ENCODE results near the gene MTMR1.
A peak's percentile ranks its signal among the peaks of the same experiment; 100 is the strongest.

MTMR1 gene

DNA sequence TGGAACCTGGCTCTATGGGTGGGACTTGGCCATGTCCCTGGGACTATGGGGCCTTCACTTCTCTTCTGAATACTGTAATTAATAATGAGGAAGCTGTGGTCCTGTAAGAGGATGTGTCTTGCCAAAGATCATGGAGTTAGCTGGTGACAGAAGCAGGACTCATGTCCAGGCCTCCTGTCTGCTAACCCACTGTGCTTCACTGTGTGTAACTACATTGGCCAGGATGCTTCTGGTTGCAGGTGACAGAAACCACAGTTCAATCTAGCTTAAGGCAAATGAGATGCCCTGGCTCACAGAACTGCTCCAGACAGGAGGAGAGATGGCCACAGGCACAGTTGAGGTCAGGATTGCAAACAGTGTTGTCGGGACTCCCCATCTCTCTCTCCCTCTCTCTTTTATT lies 3.1 kb downstream of the MTMR1 start:
- DNase-seq (ENCODE audit: extremely low read depth in 1 of 2, low read depth in 1 of 2) = no peak

DNA sequence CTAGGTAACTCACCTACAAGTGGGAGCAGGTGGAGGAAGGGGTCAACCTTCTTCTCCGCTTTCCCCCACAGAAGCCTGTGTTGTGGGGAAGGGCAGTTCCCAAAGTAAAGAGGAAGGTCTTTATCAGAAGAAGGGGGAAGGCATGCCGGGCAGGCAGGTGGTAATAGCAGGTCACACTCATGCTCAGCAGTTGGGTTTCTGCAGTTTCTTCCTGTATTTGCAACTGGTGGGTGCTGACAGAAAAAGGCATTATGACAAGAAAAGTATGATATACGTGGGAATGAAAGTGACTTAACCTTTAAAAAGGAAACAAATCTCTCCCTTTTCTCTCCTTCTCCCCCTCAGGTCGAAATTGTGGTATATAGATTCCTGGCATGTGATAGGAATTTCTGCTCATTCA lies 3.7 kb downstream of the MTMR1 start:
- no peak for DNase-seq (ENCODE audit: extremely low read depth in 1 of 2, low read depth in 1 of 2)

DNA sequence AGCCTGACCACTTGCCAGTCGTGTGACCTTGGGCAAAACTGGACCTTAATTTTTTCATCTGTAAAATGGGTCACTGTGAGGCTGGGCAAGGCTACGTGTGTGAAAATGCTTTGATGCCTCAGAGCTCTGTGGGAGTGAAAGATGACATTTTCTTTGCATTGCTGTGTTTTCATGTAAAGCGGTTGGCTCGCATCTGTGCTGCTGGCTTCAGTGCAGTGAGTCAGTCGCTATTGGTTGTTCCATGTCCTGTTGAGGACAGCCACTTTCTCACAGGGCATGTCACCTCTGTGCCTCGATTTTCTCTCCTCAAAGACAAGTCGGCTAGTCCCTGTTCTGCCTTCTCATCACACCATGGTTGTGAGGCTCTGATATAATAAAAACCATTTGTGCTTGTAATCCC lies 4.4 kb downstream of the MTMR1 start:
- no peak for DNase-seq (ENCODE audit: extremely low read depth in 1 of 2, low read depth in 1 of 2)

DNA sequence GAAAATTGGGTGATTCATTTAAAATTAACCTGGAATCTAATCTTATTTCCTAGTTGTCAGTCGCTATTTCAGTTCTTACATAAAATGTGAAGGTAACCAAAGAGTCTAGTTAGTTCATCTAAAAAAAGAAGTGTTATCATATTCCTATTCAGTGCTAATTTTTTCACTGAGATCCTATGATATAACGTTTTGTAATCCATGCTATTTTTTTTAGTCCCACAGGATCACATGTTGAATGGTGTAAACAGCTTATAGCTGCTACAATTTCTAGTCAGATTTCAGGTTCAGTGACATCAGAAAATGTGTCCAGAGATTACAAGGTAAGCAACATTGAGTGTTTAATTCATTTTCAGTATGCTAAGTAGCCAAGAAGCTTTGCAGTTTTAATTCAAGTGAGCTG lies 5.8 kb downstream of the MTMR1 start:
- no peak for DNase-seq (ENCODE audit: extremely low read depth in 1 of 2, low read depth in 1 of 2)

DNA sequence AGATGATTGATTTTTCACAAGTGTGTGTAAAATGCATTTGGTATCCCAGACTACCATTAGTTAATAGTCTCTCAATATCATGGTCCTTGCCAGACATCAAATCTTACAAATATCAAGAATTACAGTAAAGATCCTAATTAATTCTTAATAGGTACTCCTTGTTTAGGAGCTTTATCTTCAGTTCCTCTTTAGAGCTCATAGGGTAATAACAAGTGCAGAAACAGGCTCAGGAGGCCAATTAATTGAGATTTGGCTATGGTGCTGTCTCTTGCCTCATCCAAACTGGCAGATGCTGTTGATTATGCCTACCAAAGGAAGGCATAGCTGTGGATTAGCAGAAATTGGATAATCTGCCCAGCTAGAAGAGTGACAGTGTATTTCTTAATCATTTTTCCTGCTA lies 6.9 kb downstream of the MTMR1 start:
- no peak for DNase-seq (ENCODE audit: extremely low read depth in 1 of 2, low read depth in 1 of 2)

DNA sequence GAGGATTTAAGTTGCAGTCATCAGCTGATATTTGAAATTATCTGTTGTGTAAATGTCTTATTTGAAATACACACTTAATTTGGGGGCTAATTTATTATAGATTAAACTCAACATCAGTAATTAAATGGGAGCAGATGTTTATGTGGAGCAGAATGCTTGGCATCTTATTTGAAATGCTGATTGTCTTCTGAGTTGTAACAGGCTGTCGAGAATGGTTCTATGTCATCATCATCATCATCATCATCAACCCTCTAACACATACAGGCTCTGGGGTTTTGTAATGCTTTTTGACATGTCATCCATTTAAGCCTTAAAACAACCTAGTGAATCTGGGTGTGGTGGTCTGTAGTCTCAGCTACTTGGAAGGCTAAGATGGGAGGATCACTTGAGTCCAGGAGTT lies 8.2 kb downstream of the MTMR1 start:
- no peak for DNase-seq (ENCODE audit: extremely low read depth in 1 of 2, low read depth in 1 of 2)

DNA sequence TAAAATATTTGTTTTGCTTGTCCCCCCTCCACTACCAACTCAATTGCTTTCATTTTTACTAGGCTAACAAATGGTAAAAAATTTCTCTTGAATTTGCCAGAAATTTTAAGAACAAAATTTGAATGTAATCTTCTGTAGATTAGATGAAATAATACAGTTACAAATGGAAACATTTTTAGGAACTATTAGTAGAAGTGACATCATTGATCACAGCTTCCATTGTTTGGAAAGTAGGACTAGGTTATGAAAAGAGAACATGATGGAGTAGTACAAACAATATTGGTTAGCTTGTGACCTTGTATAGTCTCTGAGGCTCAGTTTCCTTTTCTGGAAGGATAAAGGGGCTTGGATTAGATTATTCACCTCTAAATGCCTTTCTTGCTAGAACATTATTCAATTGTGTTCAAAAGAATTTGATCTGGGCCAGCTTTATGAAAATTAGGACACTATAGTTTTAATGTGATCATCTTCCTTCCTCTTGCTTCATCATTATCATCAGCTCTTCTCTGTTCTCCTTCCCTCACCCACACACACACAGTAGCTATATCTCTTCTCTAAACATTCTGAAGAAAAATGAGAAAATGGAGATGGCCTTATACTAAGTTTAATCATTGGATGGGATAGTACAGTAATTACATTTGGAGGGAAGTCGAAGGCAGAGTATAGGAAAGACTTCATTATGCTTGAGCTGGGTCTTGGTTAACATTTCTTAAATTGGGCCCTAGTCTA lies 9.9 kb downstream of the MTMR1 start:
- DNase-seq (ENCODE audit: extremely low read depth in 1 of 2, low read depth in 1 of 2) = no peak

DNA sequence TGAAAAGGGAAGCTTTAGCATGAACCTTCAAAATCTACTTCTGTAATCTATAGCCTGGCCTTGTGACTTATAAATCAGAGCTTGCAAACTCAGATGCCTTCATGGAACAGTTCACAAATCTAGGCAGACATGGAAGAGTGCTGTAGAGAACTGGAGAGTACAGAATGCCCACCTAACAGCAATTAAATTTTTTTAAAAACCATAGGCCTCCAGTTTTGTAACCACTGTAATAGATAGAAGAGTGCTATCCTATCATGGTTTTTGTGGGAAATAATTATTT lies 10.4 kb downstream of the MTMR1 start:
- no peak for DNase-seq (ENCODE audit: extremely low read depth in 1 of 2, low read depth in 1 of 2)

DNA sequence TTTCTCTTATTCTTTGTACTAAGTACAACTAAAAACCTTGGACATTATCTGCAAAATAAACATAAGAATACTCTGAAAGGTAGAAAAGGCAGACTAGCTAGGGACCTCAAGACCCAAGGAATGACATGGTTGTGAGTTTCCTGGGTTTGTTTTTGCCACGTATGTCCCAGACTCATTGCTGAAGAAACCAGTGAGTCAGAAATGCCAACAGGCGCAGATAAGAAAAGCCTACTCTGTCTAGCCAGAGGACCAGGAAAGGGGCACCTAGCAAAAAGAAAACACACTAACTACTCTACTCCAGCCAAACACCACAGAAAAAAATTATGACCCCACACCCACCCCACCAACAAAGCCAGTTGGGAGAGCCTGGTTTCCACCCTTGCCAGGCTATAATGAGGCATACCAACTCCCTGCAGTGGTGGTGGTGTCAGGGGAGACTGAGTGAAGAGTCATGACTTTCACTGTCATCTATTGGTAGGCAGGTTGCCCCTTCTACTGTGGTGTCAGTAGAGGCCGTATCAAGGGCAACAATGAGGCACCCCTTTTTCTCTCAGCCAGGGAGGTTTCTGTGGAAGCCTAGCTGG lies 10.9 kb downstream of the MTMR1 start:
- DNase-seq (ENCODE audit: extremely low read depth in 1 of 2, low read depth in 1 of 2) = no peak

DNA sequence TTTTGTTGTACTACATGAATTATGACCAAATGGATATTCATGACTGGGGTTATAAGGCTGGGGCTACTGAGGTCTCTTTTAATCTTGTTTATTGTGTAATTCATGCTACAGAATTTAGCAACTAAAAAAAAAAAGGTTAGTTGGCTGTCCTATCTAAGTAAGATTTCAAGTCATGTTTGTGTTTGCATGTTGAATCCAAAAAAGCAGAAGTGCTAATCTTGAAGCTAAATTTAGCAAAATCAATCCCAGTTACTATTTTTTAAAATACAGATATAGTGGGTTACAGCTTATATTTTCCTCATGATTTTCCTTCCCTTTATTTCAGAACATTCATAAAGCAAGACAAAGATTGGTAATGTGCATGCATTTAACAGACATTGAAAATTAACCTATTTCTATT lies 19.4 kb downstream of the MTMR1 start:
- DNase-seq (ENCODE audit: extremely low read depth in 1 of 2, low read depth in 1 of 2) = no peak

DNA sequence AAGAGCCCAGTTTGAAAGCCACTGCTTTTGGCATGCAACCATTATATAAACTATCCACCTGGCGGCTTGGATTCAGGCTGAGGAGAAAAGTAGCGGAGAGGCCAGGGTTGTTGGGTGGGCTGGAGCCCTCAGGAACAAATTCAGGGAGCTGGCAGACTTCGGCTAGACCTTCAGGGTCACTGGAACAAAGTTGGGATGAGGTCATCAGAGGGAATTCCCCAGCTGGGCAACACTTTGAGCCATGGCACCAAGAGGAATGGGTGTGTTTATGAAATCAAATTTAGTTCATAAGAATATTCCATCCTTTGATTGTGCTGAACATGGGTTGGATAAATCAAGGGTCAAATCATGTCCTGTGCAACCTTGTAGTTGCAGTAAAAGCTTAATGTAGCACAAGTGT lies 22.0 kb downstream of the MTMR1 start:
- DNase-seq (ENCODE audit: extremely low read depth in 1 of 2, low read depth in 1 of 2) = no peak

DNA sequence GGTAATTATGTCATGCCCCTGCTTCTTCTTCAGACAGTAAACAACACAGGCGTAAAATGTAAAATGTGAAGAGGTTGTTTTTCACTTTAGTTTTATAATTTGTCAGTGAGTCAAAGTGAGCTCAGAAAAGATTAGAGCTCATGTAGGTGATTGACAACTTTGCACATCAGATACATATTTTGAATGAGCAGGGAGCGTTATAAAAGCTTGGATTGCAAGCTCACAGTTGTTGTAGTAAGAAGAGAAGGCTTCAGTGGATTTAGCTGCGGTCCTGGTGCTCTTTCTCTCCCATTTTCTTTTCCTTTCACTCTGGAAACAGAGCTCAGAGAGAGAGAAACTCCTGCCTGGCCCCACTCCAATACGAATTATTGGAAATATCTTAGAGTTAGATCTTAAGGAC lies 26.4 kb downstream of the MTMR1 start:
- no peak for DNase-seq (ENCODE audit: extremely low read depth in 1 of 2, low read depth in 1 of 2)

DNA sequence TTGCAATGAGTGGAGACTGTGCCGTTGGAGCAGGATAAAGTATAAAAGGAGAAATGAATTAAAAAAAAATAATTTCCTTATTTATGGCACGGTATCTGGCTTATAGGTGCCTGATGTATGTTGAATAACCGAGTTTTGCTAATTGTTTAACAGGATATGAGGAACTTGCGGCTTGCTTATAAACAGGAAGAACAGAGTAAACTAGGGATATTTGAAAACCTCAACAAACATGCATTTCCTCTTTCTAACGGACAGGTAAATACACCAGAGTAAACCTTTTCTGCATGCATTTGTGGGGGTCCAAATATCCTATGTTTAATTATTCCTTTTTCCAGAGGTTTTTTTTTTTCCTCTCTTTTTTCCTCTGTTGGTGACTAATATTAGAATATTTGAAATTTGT lies 36.8 kb downstream of the MTMR1 start:
- DNase-seq (ENCODE audit: extremely low read depth in 1 of 2, low read depth in 1 of 2) = no peak

DNA sequence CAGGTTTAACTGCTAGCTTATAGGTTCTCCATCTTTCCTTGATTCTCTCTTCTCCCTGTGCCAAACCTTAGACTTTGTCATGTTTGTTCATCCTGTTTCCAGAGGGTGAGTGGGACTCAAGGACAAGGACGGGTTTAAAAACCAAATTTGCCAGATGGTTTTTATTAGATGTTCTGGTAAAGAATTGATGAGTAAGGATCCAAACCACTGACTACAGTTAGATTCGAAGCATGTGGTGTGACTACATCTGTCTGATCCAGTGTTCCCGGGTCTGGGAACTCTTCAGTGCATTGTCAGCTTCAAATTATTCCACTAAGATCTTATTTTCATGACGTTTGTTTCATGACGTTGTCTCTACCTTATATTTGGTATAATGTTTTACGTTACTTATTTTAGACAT lies 37.5 kb downstream of the MTMR1 start:
- no peak for DNase-seq (ENCODE audit: extremely low read depth in 1 of 2, low read depth in 1 of 2)

DNA sequence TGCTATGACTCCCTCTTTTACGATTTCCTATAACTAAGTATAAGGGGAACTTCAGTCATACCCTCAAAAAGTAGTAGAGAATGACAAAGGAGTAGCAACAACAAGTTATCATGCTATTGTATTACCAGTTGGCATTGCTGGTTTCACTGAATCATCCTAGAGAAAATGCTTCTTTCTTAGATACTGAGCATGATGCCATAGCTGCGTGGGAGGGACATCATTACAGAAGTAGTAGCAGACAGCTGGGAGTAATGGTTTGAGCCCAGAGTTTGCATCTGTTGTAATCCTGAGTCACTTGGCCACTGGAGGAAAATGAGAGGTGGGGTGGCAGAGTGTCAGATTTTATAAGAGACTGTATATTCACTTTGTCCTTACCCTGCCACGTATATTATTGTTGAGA lies 38.6 kb downstream of the MTMR1 start:
- peak; percentile 23 to 72 for DNase-seq (ENCODE audit: extremely low read depth in 1 of 2, low read depth in 1 of 2)

DNA sequence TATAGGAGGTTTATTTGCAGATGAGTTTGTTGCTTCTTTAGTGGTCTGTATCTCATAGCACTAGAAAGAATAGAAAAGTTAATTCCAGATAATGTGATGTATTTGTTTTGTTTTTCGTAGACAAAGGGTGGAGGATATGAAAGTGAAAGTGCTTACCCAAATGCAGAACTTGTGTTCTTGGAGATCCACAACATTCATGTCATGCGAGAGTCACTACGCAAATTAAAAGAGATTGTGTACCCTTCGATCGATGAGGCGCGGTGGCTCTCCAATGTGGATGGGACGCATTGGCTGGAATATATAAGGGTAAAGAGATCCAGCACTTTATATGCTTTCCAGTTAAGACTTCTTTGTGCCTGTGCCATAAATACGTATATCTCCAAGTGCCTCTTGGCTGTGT lies 43.3 kb downstream of the MTMR1 start:
- no peak for DNase-seq (ENCODE audit: extremely low read depth in 1 of 2, low read depth in 1 of 2)

DNA sequence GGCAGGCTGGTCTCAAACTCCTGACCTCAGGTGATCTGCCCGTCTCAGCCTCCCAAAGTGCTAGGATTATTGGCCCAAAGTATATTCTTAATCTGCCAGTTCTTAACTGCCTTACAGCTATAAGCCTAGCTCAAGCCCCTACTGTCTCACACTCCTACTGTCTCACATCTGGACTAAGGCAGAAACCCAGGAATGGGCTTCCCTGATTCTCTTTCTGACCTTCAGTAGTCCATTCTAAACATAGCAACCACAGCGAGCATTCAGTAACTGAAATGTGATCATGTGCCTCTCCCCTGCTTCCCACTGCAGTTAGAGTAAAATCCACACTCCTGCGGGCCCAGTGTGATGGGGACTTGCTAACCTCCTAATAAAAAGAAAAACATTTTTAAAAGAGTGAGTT lies 58.9 kb downstream of the MTMR1 start:
- DNase-seq (ENCODE audit: extremely low read depth in 1 of 2, low read depth in 1 of 2) = no peak

DNA sequence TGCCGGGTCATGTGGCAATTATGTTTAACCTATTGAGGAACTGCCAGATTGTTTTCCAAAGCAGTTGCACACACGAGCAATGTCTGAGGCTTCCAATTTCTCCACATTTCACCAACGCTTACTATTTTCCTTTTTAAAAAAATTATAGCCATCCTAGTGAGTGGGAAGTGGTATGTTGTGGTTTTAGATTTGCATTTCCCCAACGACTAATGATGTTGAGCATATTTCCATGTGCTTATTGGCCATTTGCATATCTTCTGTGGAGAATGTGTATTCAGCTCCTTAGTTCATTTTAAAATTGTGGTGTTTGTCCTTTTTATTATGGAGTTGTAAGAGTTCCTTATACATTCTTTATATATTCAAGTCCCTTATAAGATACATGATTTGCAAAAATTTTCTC lies 60.2 kb downstream of the MTMR1 start:
- DNase-seq (ENCODE audit: extremely low read depth in 1 of 2, low read depth in 1 of 2) = no peak

DNA sequence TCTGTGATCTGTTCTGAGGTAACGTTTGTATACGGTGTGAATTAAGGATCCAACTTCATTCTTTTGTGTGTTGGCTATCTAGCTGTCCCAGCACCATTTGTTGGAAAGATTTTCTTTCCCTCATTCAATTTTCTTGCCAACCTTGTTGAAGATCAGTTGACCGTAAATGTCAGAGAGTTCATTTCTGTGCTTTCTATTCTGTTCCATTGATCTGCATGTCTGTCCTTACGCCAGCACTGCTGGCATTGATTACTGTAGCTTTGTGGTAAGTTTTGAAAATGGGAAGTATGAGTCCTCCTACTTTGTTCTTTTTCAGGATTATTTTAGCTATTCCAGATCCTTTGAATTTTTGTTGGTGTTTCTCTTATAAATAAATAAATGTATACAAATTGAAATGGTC lies 60.8 kb downstream of the MTMR1 start:
- no peak for DNase-seq (ENCODE audit: extremely low read depth in 1 of 2, low read depth in 1 of 2)

DNA sequence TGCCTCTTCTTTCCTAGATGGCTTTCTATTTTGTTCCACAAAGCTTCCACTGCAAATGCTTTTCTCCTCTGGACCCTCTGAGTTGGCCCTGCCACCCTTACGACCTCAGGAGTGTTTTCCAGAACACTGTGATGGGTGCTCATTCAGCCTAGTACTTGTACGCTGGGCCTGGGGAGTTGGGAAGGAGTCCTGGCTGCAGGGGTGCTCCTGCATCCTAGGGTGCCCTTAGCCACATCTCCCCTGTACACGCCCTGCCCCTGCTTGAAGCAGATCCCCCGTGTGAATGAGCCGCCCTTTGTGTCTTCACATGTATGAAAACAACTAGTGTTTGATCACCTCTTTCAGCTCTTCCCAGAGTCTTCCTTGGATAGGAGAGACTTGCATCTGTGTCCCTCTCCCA lies 64.2 kb downstream of the MTMR1 start:
- no peak for DNase-seq (ENCODE audit: extremely low read depth in 1 of 2, low read depth in 1 of 2)

DNA sequence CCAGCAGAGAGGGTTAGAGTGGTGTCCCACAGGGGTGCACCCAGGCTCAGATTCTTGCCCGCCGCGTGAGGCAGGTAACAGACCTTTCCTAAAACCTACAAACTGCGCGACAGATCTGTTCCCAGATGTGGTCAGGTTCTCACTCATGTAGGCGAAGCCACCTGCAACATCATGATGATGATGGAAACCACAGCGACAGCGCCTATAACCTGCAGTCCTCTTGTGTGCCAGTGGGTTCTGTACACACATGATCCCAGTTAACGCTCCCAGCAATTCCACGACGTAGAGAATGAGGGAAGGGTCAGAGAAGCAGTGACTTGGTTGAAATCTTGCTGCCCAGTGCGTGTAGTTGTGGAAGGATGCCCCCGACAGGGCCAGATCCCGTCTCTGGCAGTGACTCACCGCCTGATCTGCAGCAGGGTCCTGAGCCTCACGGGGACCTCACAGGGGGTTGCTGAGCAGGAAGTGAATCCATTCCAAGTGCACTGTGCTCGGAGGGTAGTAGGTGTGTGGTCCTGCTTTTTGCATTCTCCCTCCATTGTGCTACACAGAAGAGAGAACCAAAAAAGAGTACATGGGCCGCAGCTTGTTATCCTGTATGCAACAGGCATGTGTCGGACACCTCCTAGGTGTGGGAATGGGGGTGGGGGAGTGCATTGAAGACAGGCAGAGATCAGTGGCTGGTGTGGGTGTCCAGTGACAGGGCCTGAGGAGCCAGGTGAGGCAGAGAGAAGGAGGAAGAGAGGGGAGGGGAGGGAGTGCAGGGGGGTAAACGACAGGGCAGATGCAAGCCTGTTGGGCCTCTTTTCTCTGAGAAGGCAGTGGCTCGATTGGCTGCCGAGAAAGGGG lies 66.6 kb downstream of the MTMR1 start:
- no peak for DNase-seq (ENCODE audit: extremely low read depth in 1 of 2, low read depth in 1 of 2)

DNA sequence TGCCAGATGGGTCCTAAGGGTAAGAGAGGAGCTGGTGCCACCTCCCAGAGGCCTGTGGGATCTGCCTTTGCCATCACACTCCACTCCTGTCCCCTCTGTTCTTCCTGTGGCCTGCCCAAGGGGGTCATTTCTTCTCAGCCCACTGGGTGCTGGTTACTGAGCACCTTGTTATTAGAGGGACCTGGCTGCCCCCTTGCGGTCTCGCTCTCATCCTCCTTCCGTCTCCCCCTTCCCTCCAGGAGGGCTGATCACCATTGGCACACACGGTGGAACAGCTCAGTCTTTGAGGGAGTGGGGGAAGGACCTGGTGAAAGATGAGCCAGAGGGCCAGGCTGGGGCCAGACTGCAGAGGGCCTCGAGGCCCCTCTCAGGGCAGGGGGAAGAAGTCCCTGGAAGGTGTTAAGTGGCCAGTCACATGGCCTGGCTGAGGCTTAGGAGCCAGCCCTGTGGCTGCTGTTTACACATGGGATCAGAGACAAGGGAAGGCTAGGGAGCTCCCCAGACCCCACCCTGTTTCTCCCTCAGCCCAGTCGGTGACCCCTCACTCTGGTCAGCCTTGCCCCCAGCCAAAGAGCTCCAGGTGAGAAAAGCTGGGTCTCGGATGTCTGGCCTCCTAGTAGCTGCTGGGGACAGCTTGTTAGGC lies 68.1 kb downstream of the MTMR1 start:
- no peak for DNase-seq (ENCODE audit: extremely low read depth in 1 of 2, low read depth in 1 of 2)
